Mucosa of descending colon (tissue), 3 donors: Measurements from ENCODE around the gene TRAPPC6A. TPM values are rescaled to one million over a fixed set of nuclear protein-coding genes. Genes with fewer than 3 reads are reported as not detected.

ENCODE experiments used
- ATAC-seq: fragments of 200-7000 bp; cut with Tn5 transposase; one replicate; pipeline ENCODE4 v1.9.1; 2020; ENCODE audit warnings: mild to moderate bottlenecking, moderate library complexity
- DNase-seq, 3 donors: peaks; one replicate each; pipeline ENCODE4 v3.0.0-alpha.2; 2020
- H3K36me3 ChIP-seq: fragments of 200-600 bp; one replicate; pipeline ENCODE4 v1.8.0; 2021; ENCODE audit warnings: low read depth, mild to moderate bottlenecking
- H3K4me1 ChIP-seq: fragments of 200-600 bp; one replicate; pipeline ENCODE4 v1.8.0; 2021; ENCODE audit warnings: low read depth, mild to moderate bottlenecking
- H3K4me3 ChIP-seq: fragments of 200-600 bp; one replicate; pipeline ENCODE4 v1.8.0; 2021; ENCODE audit warnings: mild to moderate bottlenecking
- H3K9me3 ChIP-seq: fragments of 200-600 bp; one replicate; pipeline ENCODE4 v1.8.0; 2021; ENCODE audit warnings: mild to moderate bottlenecking
- CTCF ChIP-seq: fragments of 200-600 bp; IDR thresholded peaks from one replicate; pipeline ENCODE4 v1.8.0; 2022; ENCODE audit warnings: antibody characterized with exemption, mild to moderate bottlenecking
- intact Hi-C, 2 donors: fragments of 100-400 bp; cut with DNase I in 1 of 2; cut with micrococcal nuclease in 1 of 2; formaldehyde crosslinking; loops; one replicate each; pipeline versions ENCODE4 v1.11.0 to v1.11.1; 2022; cut with DNase I, micrococcal nuclease
- total RNA-seq, 3 donors: library from RNA; stranded (reverse); fragmentation: NEBNext Ultra II Directional in 2 of 3; extraction: Animal tissue kit (Norgen Biotek cat#: 25700) in 2 of 3; gene quantifications; one replicate each; pipeline versions ENCODE4 v1.2.1 to v1.2.4, GENCODE V29; 2021 to 2023
- donor health status: DM: no; HTN: no; CAD: no; lungs with moderate emphysema.
- donor health status: DM: no; HTN: no; CAD: no.
- donor health status: DM: no; HTN: yes; CAD: no.

Gene TRAPPC6A
- total RNA-seq, 3 donors from 2014 or later = 29.0 to 45.1 (median 37.4) TPM

GRCh38 chr19:45114116-45114515 lies 63.9 kb downstream of the TRAPPC6A start:
- no peaks in the 10 kb centered on the region for H3K9me3 ChIP-seq
- H3K4me3 ChIP-seq = no peak overlapping the region
- H3K4me1 ChIP-seq = peaks cover 62% of the 10 kb centered on the region
- intact Hi-C loops = no loop called here
- ATAC-seq = no peak
- TF ChIP-seq CTCF = no peak
- no peaks in the 10 kb centered on the region for H3K36me3 ChIP-seq
- no peak for DNase-seq

- Histone ChIP-seq H3K4me3 (no peak overlapping the region), H3K36me3 (no peaks in the 10 kb centered on the region), H3K4me1 (peaks cover 57% of the 10 kb centered on the region), H3K9me3 (no peaks in the 10 kb centered on the region)
- peak; percentile 86 for ATAC-seq
- no peak for TF ChIP-seq CTCF
- intact Hi-C loops = no loop called here
- peak; percentile 74 to 81 (median 77) for DNase-seq
These were observed 64.4 kb downstream of the TRAPPC6A start for GRCh38 chr19:45113628-45114027.

Other genes starting within 250 kb of the TRAPPC6A start
- not detected for gene APOC4, start 236.0 kb downstream of the TRAPPC6A start, total RNA-seq
- 1 to 10 TPM in 1 of 3 donors, under 1 TPM in 2; 0.80 to 1.6 (median 0.98) TPM for gene APOC2, start 232.2 kb downstream of the TRAPPC6A start, total RNA-seq
- 100 to 1,000 TPM in 2 of 3 donors, 10 to 100 TPM in 1; 98.3 to 125 (median 114) TPM for gene CLPTM1, start 222.9 kb downstream of the TRAPPC6A start, total RNA-seq
- 10 to 100 TPM; 20.9 to 30.3 (median 21.1) TPM for gene RELB, start 176.8 kb downstream of the TRAPPC6A start, total RNA-seq
- gene CLASRP, start 139.2 kb downstream of the TRAPPC6A start, total RNA-seq = 100 to 1,000 TPM in 1 of 3 donors, 10 to 100 TPM in 2; 79.4 to 113 (median 93.2) TPM
- 1 to 10 TPM; 2.8 to 5.0 (median 4.9) TPM for gene ZNF296, start 101.8 kb downstream of the TRAPPC6A start, total RNA-seq
- 10 to 100 TPM; 14.4 to 22.6 (median 21.8) TPM for gene GEMIN7, start 99.0 kb downstream of the TRAPPC6A start, total RNA-seq
- gene PPP1R37, start 85.1 kb downstream of the TRAPPC6A start, total RNA-seq = 10 to 100 TPM; 27.2 to 33.6 (median 31.7) TPM
- not detected for gene NKPD1, start 17.3 kb downstream of the TRAPPC6A start, total RNA-seq
- gene BLOC1S3, start 547 bp upstream of the TRAPPC6A start, total RNA-seq = 10 to 100 TPM in 2 of 3 donors, 1 to 10 TPM in 1; 9.8 to 12.3 (median 11.6) TPM
- gene EXOC3L2, start 67.2 kb upstream of the TRAPPC6A start, total RNA-seq = 1 to 10 TPM in 2 of 3 donors, under 1 TPM in 1; 0.70 to 1.4 (median 1.2) TPM
- gene MARK4, start 73.0 kb upstream of the TRAPPC6A start, total RNA-seq = 10 to 100 TPM; 15.7 to 34.6 (median 17.0) TPM
- 1 to 10 TPM; 1.1 to 2.0 (median 1.6) TPM for gene CKM, start 144.6 kb upstream of the TRAPPC6A start, total RNA-seq
- not detected for gene KLC3, start 162.5 kb upstream of the TRAPPC6A start, total RNA-seq
- gene ERCC2, start 192.3 kb upstream of the TRAPPC6A start, total RNA-seq = 10 to 100 TPM; 11.2 to 22.9 (median 14.7) TPM
- gene PPP1R13L, start 226.8 kb upstream of the TRAPPC6A start, total RNA-seq = 10 to 100 TPM; 21.1 to 36.7 (median 30.8) TPM
- 1 to 10 TPM; 3.2 to 4.1 (median 3.2) TPM for gene POLR1G, start 228.4 kb upstream of the TRAPPC6A start, total RNA-seq
- gene ERCC1, start 245.7 kb upstream of the TRAPPC6A start, total RNA-seq = 10 to 100 TPM; 37.7 to 51.2 (median 46.6) TPM